ENCODE results near the gene JPH2.

GRCh38 chr20:44224637-44225036, 37.6 kb upstream of the JPH2 start:
- TF ChIP-seq POLR2A (IDR thresholded peaks at IDR 0.05) (no peak), CTCF (IDR thresholded peaks at IDR 0.05) (no peak)
